Measurements from ENCODE around the gene LTN1. TPM values are rescaled to one million over a fixed set of nuclear protein-coding genes. Genes with fewer than 3 reads are reported as not detected.
A peak's percentile ranks its signal among the peaks of the same experiment; 100 is the strongest.

Gene LTN1
- polyA plus RNA-seq, 1 of the 3 experiments (the other 2 are of a cell fraction), result 3.2 TPM

GRCh38 chr21:28922368-28922767 is 70.3 kb downstream of the LTN1 start:
- no peaks in the 10 kb centered on the region for H3K9me3 ChIP-seq
- H3K36me3 ChIP-seq (replicated peaks in 1 of 2; ENCODE audit: control insufficient read depth in 1 of 2, insufficient read depth in 2 of 2, low read length in 1 of 2), result peaks cover 0 to 22% of the 10 kb centered on the region in 2 experiments
- H3K9ac ChIP-seq, result no peak overlapping the region
- DNase-seq, result no peak
- H4K20me1 ChIP-seq (ENCODE audit: insufficient read depth), result no peaks in the 10 kb centered on the region
- no peak overlapping the region for H3K4me3 ChIP-seq (ENCODE audit: low read depth in 2 of 2, low read length in 1 of 2)
- CTCF ChIA-PET, result interaction anchor here (0.9 to 1.6 kb wide), 3 partner anchors 9 to 177 kb away, joined by 3 to 6 read pairs (median 3); no protein-coding TSS in a partner anchor
- no peak overlapping the region for H3K4me2 ChIP-seq
- H2AFZ ChIP-seq (ENCODE audit: low read depth), result no peak overlapping the region
- WGBS (ENCODE audit: low lambda C conversion rate), result 97% methylated on average over 7 of the region's 7 CpGs
- no peak for TF ChIP-seq MEF2A (IDR thresholded peaks at IDR 0.05; ENCODE audit: borderline replicate concordance, low read depth)
- no peak for TF ChIP-seq EZH2phosphoT487 (IDR thresholded peaks at IDR 0.05; ENCODE audit: borderline replicate concordance, low read depth)
- no peak for TF ChIP-seq FOSL2 (IDR thresholded peaks at IDR 0.05; ENCODE audit: borderline replicate concordance, low read depth)
- TF ChIP-seq IRF3 (IDR thresholded peaks at IDR 0.05; ENCODE audit: low read depth, low read length), result no peak
- no peak for TF ChIP-seq USF2 (IDR thresholded peaks at IDR 0.05; ENCODE audit: borderline replicate concordance, low read depth, low read length)
- TF ChIP-seq FOXJ3 (CRISPR knock-in tag; IDR thresholded peaks at IDR 0.05), result no peak
- TF ChIP-seq EP300 (IDR thresholded peaks at IDR 0.05; ENCODE audit: borderline replicate concordance in 1 of 2, low read depth in 1 of 2, low read length in 1 of 2), result no peak
- TF ChIP-seq ELF1 (IDR thresholded peaks at IDR 0.05), result no peak
- TF ChIP-seq USF1 (IDR thresholded peaks at IDR 0.05; ENCODE audit: borderline replicate concordance, low read depth), result no peak
- no peak for TF ChIP-seq YY1 (IDR thresholded peaks at IDR 0.05; ENCODE audit: low read depth)
- TF ChIP-seq MAX (IDR thresholded peaks at IDR 0.05; ENCODE audit: low read depth), result no peak
- TF ChIP-seq RCOR1 (IDR thresholded peaks at IDR 0.05; ENCODE audit: low read length), result no peak
- TF ChIP-seq CTCF (IDR thresholded peaks at IDR 0.05), result no peak
- no peak for TF ChIP-seq RAD21 (IDR thresholded peaks at IDR 0.05; ENCODE audit: low read length)
- no peak for TF ChIP-seq GABPA (IDR thresholded peaks at IDR 0.05; ENCODE audit: low read depth)
- TF ChIP-seq SIN3A (IDR thresholded peaks at IDR 0.05; ENCODE audit: borderline replicate concordance, low read depth, low read length), result no peak
- TF ChIP-seq SMC3 (IDR thresholded peaks at IDR 0.05; ENCODE audit: low read depth, low read length), result no peak
- no peak for TF ChIP-seq MXI1 (IDR thresholded peaks at IDR 0.05; ENCODE audit: low read depth, low read length)
- no peak for TF ChIP-seq FOXM1 (IDR thresholded peaks at IDR 0.05; ENCODE audit: low read depth)
- peak overlapping the region in 1 of 2 experiments; percentile 11; a peak in 1 of 4 replicates for H3K27ac ChIP-seq (ENCODE audit: low read depth in 2 of 2, low read length in 1 of 2)
- POLR2A ChIA-PET, result no interaction called here
- no peaks in the 10 kb centered on the region for H3K79me2 ChIP-seq (ENCODE audit: insufficient read depth)
- peaks cover 0 to 14% of the 10 kb centered on the region in 2 experiments; a peak in 2 of 4 replicates for H3K4me1 ChIP-seq (ENCODE audit: control insufficient read depth in 1 of 2, insufficient read depth in 2 of 2, low read depth in 1 of 2, low read length in 1 of 2)
- H3K9me2 ChIP-seq, result no peaks in the 10 kb centered on the region
- no peaks in the 10 kb centered on the region for H3K27me3 ChIP-seq (ENCODE audit: insufficient read depth)
- no peaks in the 10 kb centered on the region for H3F3A ChIP-seq (replicated peaks; ENCODE audit: insufficient read depth)

All from SK-N-SH (cell line).